Activated naive CD4-positive, alpha-beta T cell treated with anti-CD3 and anti-CD28 coated beads, Interleukin-2, amount 50 U/mL, for 72 hours (primary cell): Measurements from ENCODE around the gene SSR2. TPM values are rescaled to one million over a fixed set of nuclear protein-coding genes. Genes with fewer than 3 reads are reported as not detected.
"Not testable (repeated sequence)": the region's sequence is repeated elsewhere in the genome, so short reads cannot be mapped to it uniquely, and the experiment has no call there.

Experiments
- ATAC-seq, 2 donors: fragments of 150-1000 bp; cut with Tn5 transposase; 2 replicates each; pipeline ENCODE4 v1.10.0; 2021; ENCODE audit warnings: mild to moderate bottlenecking in 2 of 2, moderate library complexity in 2 of 2
- DNase-seq, 2 donors: peaks; one replicate each; pipeline ENCODE4 v3.0.0; 2021 to 2022; ENCODE audit warnings: low spot score in 2 of 2
- H3K27ac Mint-ChIP-seq, 2 donors: one replicate each; pipeline ENCODE4 v1.8.0; 2022; ENCODE audit warnings: mild to moderate bottlenecking in 2 of 2, mixed read lengths in 2 of 2
- H3K36me3 Mint-ChIP-seq, 2 donors: one replicate each; pipeline ENCODE4 v1.8.0; 2022; ENCODE audit warnings: mixed read lengths in 2 of 2
- H3K9me3 Mint-ChIP-seq, 2 donors: one replicate each; pipeline ENCODE4 v1.8.0; 2022; ENCODE audit warnings: mixed read lengths in 2 of 2
- total RNA-seq, 2 donors: library from RNA; stranded (reverse); gene quantifications; one replicate each; pipeline ENCODE4 v1.2.3, GENCODE V29; 2022

Gene SSR2
- total RNA-seq, 2 donors from 2014 or later = 178 TPM

DNA sequence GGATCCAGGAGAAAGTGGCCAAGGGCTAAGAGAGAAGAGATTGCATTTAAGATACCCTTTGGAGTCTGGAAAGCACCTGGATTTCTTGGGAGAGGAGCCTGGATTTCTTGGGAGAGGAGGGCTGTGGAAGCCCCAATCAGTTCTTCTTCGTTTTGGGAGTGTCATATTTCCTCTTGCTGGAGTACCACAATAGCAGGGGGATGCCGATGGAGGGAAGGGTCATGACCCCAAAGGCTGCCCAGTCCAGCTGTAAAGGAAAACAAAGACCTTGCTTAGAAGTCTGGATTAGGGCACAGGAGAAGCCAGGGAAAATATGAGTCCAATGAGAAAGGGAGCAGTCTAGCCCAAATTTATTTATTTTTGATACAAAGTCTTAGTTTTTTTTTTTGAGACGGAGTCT is 11.3 kb downstream of the SSR2 start:
- Mint-ChIP-seq H3K36me3 (no peaks in the 10 kb centered on the region), H3K27ac (peak overlapping the region in 1 of 2 donors; percentile 35), H3K9me3 (no peaks in the 10 kb centered on the region)
- ATAC-seq (no peak), DNase-seq (no peak)

DNA sequence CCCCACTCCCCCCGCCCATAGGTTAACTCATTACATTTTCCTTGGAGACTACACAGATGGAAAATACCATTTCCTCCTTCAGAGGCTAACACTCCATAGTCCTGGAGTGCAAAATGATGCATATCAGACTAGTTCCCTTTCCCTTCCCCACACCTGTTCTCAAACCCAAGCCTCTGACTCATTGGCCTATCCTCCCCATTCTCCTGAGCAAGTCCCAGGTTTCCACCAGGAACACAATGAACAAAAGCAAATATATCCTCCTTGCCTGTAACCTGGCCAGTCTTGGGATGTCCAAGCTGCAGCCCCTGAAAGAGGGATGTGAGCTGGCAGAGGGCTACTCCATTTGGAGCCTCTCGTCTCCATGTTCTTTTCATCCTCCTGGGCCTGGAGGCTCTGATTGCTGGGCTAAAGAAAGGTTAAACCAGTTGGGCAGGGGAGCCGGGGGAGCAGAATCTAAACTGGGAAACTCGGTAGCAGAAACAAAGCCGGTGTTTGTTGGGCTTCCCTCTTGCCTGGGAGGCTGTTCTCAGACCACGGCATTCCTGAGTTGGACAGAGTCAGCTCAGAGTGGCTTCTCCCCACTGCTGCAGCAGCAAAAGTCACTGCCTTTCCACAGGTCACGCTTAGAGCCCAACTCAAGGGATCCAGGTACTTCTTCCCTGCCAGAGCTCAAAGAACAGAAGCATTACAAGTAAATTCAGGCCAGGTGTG is 13.9 kb downstream of the SSR2 start:
- ATAC-seq = no peak
- Mint-ChIP-seq H3K27ac (no peak overlapping the region), H3K9me3 (no peaks in the 10 kb centered on the region), H3K36me3 (no peaks in the 10 kb centered on the region)
- no peak for DNase-seq

GRCh38 chr1:156004843-156005584 is 15.7 kb downstream of the SSR2 start:
- ATAC-seq (peak; percentile 84 to 89), DNase-seq (no peak)
- H3K27ac Mint-ChIP-seq = peak overlapping the region in 1 of 2 donors; percentile 60
- no peaks in the 10 kb centered on the region for H3K9me3 Mint-ChIP-seq
- H3K36me3 Mint-ChIP-seq = no peaks in the 10 kb centered on the region

DNA sequence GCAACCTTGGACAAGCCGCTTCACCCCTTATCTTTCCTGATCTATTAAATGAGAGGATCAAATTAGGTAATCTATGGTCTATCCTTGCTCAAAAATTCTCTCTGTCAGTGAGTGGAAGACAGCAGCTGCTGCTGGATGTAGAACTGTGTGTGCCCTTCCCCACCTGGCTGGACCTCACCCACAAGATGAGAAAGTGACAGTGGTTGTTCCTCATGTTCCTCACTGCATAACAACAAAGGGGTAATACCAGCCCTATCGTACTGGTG is 16.9 kb downstream of the SSR2 start:
- Mint-ChIP-seq H3K9me3 (no peaks in the 10 kb centered on the region), H3K36me3 (no peaks in the 10 kb centered on the region), H3K27ac (no peak overlapping the region)
- DNase-seq (no peak), ATAC-seq (no peak)

GRCh38 chr1:156002188-156002911 is 18.4 kb downstream of the SSR2 start:
- peak overlapping the region in 1 of 2 donors; percentile 36 for H3K27ac Mint-ChIP-seq
- DNase-seq (no peak), ATAC-seq (no peak)
- no peaks in the 10 kb centered on the region for H3K36me3 Mint-ChIP-seq
- H3K9me3 Mint-ChIP-seq = no peaks in the 10 kb centered on the region

GRCh38 chr1:156001662-156002171 is 19.0 kb downstream of the SSR2 start:
- DNase-seq = no peak
- Mint-ChIP-seq H3K36me3 (no peaks in the 10 kb centered on the region), H3K27ac (peak overlapping the region; percentile 24 to 67), H3K9me3 (no peaks in the 10 kb centered on the region)
- no peak for ATAC-seq

GRCh38 chr1:156001021-156001661 is 19.6 kb downstream of the SSR2 start:
- DNase-seq = no peak
- no peak for ATAC-seq
- Mint-ChIP-seq H3K27ac (peak overlapping the region; percentile 24 to 67), H3K36me3 (no peaks in the 10 kb centered on the region), H3K9me3 (no peaks in the 10 kb centered on the region)

DNA sequence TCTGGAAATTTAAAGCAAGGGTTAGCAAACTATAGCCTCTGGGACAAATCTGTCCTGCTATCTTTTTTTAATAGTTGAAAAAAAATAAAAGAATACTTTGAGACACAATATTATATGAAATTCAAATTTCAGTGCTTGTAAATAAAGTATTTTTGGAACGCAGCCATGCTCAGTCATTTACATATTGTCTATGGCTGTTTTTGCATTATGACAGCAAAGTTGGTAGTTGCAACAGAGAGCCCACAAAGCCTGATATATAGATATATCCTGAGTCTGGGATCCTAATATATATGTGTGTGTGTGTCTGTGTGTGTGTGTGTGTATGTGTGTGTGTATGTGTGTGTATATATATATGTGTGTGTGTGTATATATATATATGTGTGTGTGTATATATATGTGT is 20.8 kb downstream of the SSR2 start:
- no peaks in the 10 kb centered on the region for H3K9me3 Mint-ChIP-seq
- ATAC-seq (no peak), DNase-seq (no peak)
- H3K27ac Mint-ChIP-seq = no peak overlapping the region
- no peaks in the 10 kb centered on the region for H3K36me3 Mint-ChIP-seq

- DNase-seq (no peak), ATAC-seq (no peak)
- Mint-ChIP-seq H3K9me3 (no peaks in the 10 kb centered on the region), H3K27ac (no peak overlapping the region), H3K36me3 (no peaks in the 10 kb centered on the region)
Measured at GRCh38 chr1:155996166-155996565, 24.6 kb downstream of the SSR2 start.

DNA sequence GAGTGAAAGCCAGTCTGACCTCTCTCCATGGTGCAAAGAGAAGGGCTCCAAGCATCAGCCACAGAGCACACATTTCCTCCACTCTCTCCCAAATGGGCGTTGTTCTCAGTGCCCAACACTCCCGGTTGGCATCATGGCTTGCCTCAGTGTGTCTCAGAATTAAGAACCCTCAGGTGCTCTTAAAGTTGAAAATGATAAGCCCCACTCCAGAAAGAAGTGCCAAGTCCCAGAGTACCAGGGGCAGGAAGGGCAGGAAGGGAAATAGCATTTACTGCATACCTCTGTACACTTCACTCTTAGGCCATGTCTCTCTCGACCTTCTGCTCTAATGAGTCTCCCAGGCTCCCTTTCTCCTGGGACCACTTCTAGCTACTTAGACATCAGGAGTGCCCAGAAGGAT is 27.2 kb downstream of the SSR2 start:
- no peaks in the 10 kb centered on the region for H3K36me3 Mint-ChIP-seq
- no peak for DNase-seq
- no peaks in the 10 kb centered on the region for H3K9me3 Mint-ChIP-seq
- H3K27ac Mint-ChIP-seq = peak overlapping the region in 1 of 2 donors; percentile 46
- no peak for ATAC-seq

GRCh38 chr1:155990005-155990739 is 30.6 kb downstream of the SSR2 start:
- DNase-seq (no peak), ATAC-seq (peak in 1 of 2 donors; percentile 25)
- peak overlapping the region in 1 of 2 donors; percentile 76 for H3K27ac Mint-ChIP-seq
- no peaks in the 10 kb centered on the region for H3K9me3 Mint-ChIP-seq
- no peaks in the 10 kb centered on the region for H3K36me3 Mint-ChIP-seq

DNA sequence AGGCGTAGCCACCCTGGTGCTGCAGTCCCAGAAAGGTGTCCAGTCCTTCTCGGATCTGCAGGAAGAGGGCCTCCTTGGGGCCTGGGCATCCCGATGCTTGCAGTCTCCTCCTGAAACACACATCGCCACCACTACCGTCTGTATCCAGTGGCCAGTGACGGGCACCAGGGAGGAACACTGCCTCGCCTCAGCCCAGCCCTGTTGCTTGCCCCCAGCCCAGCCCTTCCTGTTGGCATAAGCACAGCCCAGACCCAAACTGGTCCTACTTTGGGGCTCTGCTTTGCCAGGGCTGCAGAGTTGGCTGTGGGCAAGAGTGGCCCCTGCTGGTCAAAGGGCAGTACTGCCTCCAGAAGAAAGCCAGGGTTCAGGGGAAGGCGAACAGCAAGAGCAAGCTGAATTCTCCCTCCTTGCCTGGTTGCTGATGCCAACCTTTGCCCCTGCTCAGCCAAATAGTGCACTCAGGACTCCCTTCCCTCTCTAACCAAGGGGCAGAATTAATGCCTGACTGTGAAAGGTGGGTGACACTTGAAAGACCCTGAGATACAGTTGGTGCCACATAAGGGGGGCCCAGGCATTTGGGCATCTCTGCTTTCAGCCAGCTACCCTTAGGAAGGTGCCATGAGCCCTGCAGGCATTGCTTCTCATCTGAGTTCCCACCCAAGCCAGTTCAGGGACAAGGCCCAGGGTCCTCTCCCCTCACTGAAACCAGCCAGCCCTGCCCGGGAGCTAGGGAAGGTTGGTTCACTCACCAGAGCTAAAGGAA is 31.3 kb downstream of the SSR2 start:
- peak; percentile 83 to 88 for DNase-seq
- H3K36me3 Mint-ChIP-seq = no peaks in the 10 kb centered on the region
- peak overlapping the region; percentile 76 to 77 for H3K27ac Mint-ChIP-seq
- peak; percentile 96 to 97 for ATAC-seq
- no peaks in the 10 kb centered on the region for H3K9me3 Mint-ChIP-seq

DNA sequence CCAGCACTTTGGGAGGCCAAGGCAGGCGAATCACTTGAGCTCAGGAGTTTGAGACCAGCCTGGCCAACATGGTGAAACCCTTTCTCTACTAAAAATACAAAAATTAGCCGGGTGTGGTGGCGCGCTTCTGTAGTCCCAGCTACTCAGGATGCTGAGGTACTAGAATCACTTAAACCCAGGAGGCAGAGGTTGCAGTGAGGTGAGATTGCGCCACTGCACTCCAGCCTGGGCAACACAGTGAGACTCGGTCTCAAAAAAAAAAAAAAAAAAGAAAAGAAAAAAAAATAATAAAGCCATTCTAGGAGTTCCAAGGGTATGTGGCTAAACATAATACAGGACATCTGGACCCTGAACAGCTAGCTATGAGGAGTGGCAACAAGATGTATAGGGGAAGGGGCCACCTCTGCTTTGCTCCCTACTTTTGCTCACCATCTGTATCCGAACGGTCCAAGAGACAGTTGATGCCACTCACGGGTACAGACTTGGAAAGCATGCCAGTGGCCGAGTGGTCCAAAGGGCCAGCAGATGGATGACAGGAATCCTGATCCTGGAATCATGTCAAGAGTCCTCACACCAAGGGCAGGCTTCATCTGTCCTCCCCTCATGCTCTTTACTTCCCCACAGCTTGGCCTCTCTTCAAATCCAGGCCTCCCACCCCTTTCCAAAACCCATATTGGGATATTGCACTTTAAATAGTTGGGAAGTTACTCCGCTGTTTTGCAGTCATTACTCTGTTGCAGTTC is 35.7 kb downstream of the SSR2 start:
- not testable (repeated sequence) for ATAC-seq, H3K9me3 Mint-ChIP-seq, H3K27ac Mint-ChIP-seq, DNase-seq
- peaks cover 13 to 14% of the 10 kb centered on the region in 2 donors for H3K36me3 Mint-ChIP-seq

GRCh38 chr1:155984341-155984740 is 36.4 kb downstream of the SSR2 start:
- DNase-seq (no peak), ATAC-seq (no peak)
- Mint-ChIP-seq H3K9me3 (no peaks in the 10 kb centered on the region), H3K36me3 (peaks cover 20 to 22% of the 10 kb centered on the region in 2 donors), H3K27ac (no peak overlapping the region)
